CD14-positive monocyte (primary cell): ENCODE results near the gene RLN2. TPM values are rescaled to one million over a fixed set of nuclear protein-coding genes. Genes with fewer than 3 reads are reported as not detected.

Source experiments
- DNase-seq, 3 donors: peaks; one replicate each; pipeline ENCODE4 v3.0.0-alpha.2; 2011 to 2022
- H2AFZ ChIP-seq: 2 replicates; pipeline ENCODE4 v1.6.0; 2012; ENCODE audit warnings: mild to moderate bottlenecking, low read depth, low read length, inconsistent platforms; ENCODE audit not compliant: insufficient read depth, poor library complexity, severe bottlenecking
- H3K27ac ChIP-seq, 2 donors: 1 replicate in 1 of 2; 2 replicates in 1 of 2; pipeline ENCODE4 v1.5.1; 2012 to 2013; ENCODE audit warnings: low read length in 2 of 2, control low read depth in 1 of 2, inconsistent platforms in 1 of 2, low read depth in 1 of 2, mild to moderate bottlenecking in 1 of 2
- H3K27me3 ChIP-seq, 2 donors: one replicate each; pipeline versions ENCODE4 v1.6.0 to v1.6.1; 2011 to 2013; ENCODE audit warnings: low read length in 2 of 2; ENCODE audit not compliant: control insufficient read depth in 2 of 2, insufficient read depth in 2 of 2
- H3K36me3 ChIP-seq, 2 donors: replicated peaks in 1 of 2; 1 replicate in 1 of 2; 2 replicates in 1 of 2; pipeline versions ENCODE4 v1.5.1 to v1.6.1; 2012 to 2013; ENCODE audit warnings: low read length in 2 of 2, control low read depth in 1 of 2, inconsistent platforms in 1 of 2, mild to moderate bottlenecking in 1 of 2; ENCODE audit not compliant: insufficient read depth in 2 of 2, control insufficient read depth in 1 of 2
- H3K4me1 ChIP-seq, 2 donors: 1 replicate in 1 of 2; 2 replicates in 1 of 2; pipeline versions ENCODE4 v1.5.1 to v1.6.1; 2012 to 2013; ENCODE audit warnings: low read length in 2 of 2, control low read depth in 1 of 2, inconsistent platforms in 1 of 2, mild to moderate bottlenecking in 1 of 2, moderate library complexity in 1 of 2; ENCODE audit not compliant: insufficient read depth in 2 of 2, control insufficient read depth in 1 of 2
- H3K4me2 ChIP-seq: replicated peaks from 2 replicates; pipeline ENCODE3; 2012; ENCODE audit warnings: low read length, moderate library complexity, mild to moderate bottlenecking; ENCODE audit not compliant: poor library complexity, severe bottlenecking; ENCODE audit errors: extremely low read depth
- H3K4me3 ChIP-seq, 3 experiments: fragments of 200-600 bp in 1 of 3; sonication (generic) in 1 of 3; replicated peaks in 1 of 3; 1 replicate in 2 of 3; 2 replicates in 1 of 3; pipeline ENCODE4 v1.5.1; 2011 to 2013; ENCODE audit warnings: low read length in 3 of 3, mild to moderate bottlenecking in 3 of 3, control low read depth in 2 of 3, low read depth in 2 of 3, inconsistent platforms in 1 of 3, moderate library complexity in 1 of 3
- H3K79me2 ChIP-seq: 2 replicates; pipeline ENCODE4 v1.6.0; 2012; ENCODE audit warnings: mild to moderate bottlenecking, control low read depth, inconsistent platforms, low read length, moderate library complexity; ENCODE audit not compliant: insufficient read depth
- H3K9ac ChIP-seq: 2 replicates; pipeline ENCODE4 v1.6.0; 2017; ENCODE audit warnings: low read length, mild to moderate bottlenecking; ENCODE audit not compliant: insufficient read depth, poor library complexity, severe bottlenecking
- H3K9me3 ChIP-seq, 2 donors: replicated peaks in 1 of 2; 1 replicate in 1 of 2; 2 replicates in 1 of 2; pipeline versions ENCODE4 v1.5.1 to v1.6.1; 2012 to 2013; ENCODE audit warnings: low read length in 2 of 2, control low read depth in 1 of 2; ENCODE audit not compliant: control insufficient read depth in 1 of 2, insufficient read depth in 1 of 2
- H4K20me1 ChIP-seq: 2 replicates; pipeline ENCODE4 v1.6.0; 2012; ENCODE audit warnings: mild to moderate bottlenecking, low read length, control low read depth, moderate library complexity; ENCODE audit not compliant: insufficient read depth
- H3K27ac Mint-ChIP-seq, 7 donors: one replicate each; pipeline ENCODE4 v1.8.0; 2020; ENCODE audit warnings: mild to moderate bottlenecking in 7 of 7, mixed read lengths in 7 of 7, moderate library complexity in 6 of 7, inconsistent platforms in 2 of 7
- H3K27me3 Mint-ChIP-seq, 3 donors: one replicate each; pipeline ENCODE4 v1.8.0; 2021 to 2022; ENCODE audit warnings: low read depth in 3 of 3, mild to moderate bottlenecking in 3 of 3, mixed read lengths in 3 of 3, moderate library complexity in 3 of 3, inconsistent platforms in 1 of 3
- H3K36me3 Mint-ChIP-seq, 2 donors: one replicate each; pipeline ENCODE4 v1.8.0; 2020; ENCODE audit warnings: mixed read lengths in 2 of 2, inconsistent platforms in 1 of 2, mild to moderate bottlenecking in 1 of 2
- H3K4me1 Mint-ChIP-seq: one replicate; pipeline ENCODE4 v1.8.0; 2020; ENCODE audit warnings: mild to moderate bottlenecking, mixed read lengths
- H3K4me3 Mint-ChIP-seq, 2 donors: one replicate each; pipeline ENCODE4 v1.8.0; 2020; ENCODE audit warnings: mild to moderate bottlenecking in 2 of 2, mixed read lengths in 2 of 2, moderate library complexity in 1 of 2
- H3K9me3 Mint-ChIP-seq, 7 donors: one replicate each; pipeline ENCODE4 v1.8.0; 2020 to 2022; ENCODE audit warnings: mixed read lengths in 7 of 7, mild to moderate bottlenecking in 6 of 7, moderate library complexity in 6 of 7, inconsistent platforms in 2 of 7
- CTCF ChIP-seq: fragments of 200-600 bp; IDR thresholded peaks from one replicate; pipeline ENCODE4 v1.8.0; 2022; ENCODE audit warnings: antibody characterized with exemption, mild to moderate bottlenecking
- WGBS: methylation state at CpG from one replicate; pipeline ENCODE4 v1.1.5; 2013; ENCODE audit warnings: missing lambda C conversion rate; ENCODE audit not compliant: insufficient coverage; 5-methylcytosine and 5-hydroxymethylcytosine counted together
- intact Hi-C, 2 donors: fragments of 100-400 bp; cut with micrococcal nuclease; formaldehyde crosslinking; loops; one replicate each; pipeline versions ENCODE4 v1.15.0 to v1.15.1; 2023
- polyA plus RNA-seq, 3 donors: library from polyadenylated mRNA; depleted of rRNA in 1 of 3; unstranded in 2 of 3; stranded (reverse) in 1 of 3; fragments of 300-500 nt in 2 of 3; fragments of >200 nt in 1 of 3; fragmentation: Illumina TruSeq in 2 of 3; gene quantifications; 1 replicate in 2 of 3; 2 replicates in 1 of 3; pipeline ENCODE4 v1.2.3, GENCODE V29; 2012 to 2021

RLN2 gene
- polyA plus RNA-seq, 3 donors: not detected

GRCh38 chr9:5292141-5292540 lies 12.4 kb downstream of the RLN2 start:
- TF ChIP-seq CTCF: no peak
- DNase-seq: no peak
- no CpG with 5 or more reads among the region's 1 CpG for WGBS
- Mint-ChIP-seq H3K36me3 (no peaks in the 10 kb centered on the region), H3K27me3 (peaks cover 0 to 4% (median 3%) of the 10 kb centered on the region in 3 donors), H3K27ac (no peak overlapping the region), H3K9me3 (peaks cover 2 to 20% (median 5%) of the 10 kb centered on the region in 7 donors), H3K4me1 (no peaks in the 10 kb centered on the region), H3K4me3 (no peak overlapping the region)
- H4K20me1 ChIP-seq: no peaks in the 10 kb centered on the region
- no peak overlapping the region for H3K9ac ChIP-seq
- H3K27me3 ChIP-seq: no peaks in the 10 kb centered on the region
- intact Hi-C loops: no loop called here
- no peaks in the 10 kb centered on the region for H3K36me3 ChIP-seq
- H3K4me1 ChIP-seq: no peaks in the 10 kb centered on the region
- H3K27ac ChIP-seq: no peak overlapping the region
- no peak overlapping the region for H2AFZ ChIP-seq
- no peak overlapping the region for H3K4me2 ChIP-seq
- H3K79me2 ChIP-seq: no peaks in the 10 kb centered on the region
- no peak overlapping the region for H3K4me3 ChIP-seq
- H3K9me3 ChIP-seq: peaks cover 0 to 8% of the 10 kb centered on the region in 2 donors

GRCh38 chr9:5288591-5288990 lies 15.9 kb downstream of the RLN2 start:
- DNase-seq: no peak
- intact Hi-C loops: loop anchor here in 1 of 2 donors (10.0 kb wide), 1 partner anchor 926 kb away; the partner anchor contains the start of gene IL33
- no peaks in the 10 kb centered on the region for H3K36me3 ChIP-seq
- Mint-ChIP-seq H3K9me3 (peaks cover 0 to 6% (median 3%) of the 10 kb centered on the region in 7 donors), H3K36me3 (no peaks in the 10 kb centered on the region), H3K4me3 (no peak overlapping the region), H3K4me1 (no peaks in the 10 kb centered on the region), H3K27ac (no peak overlapping the region), H3K27me3 (peaks cover 1 to 2% (median 2%) of the 10 kb centered on the region in 3 donors)
- H2AFZ ChIP-seq: no peak overlapping the region
- H3K4me3 ChIP-seq: no peak overlapping the region
- H3K79me2 ChIP-seq: no peaks in the 10 kb centered on the region
- no CpG with 5 or more reads among the region's 1 CpG for WGBS
- H4K20me1 ChIP-seq: no peaks in the 10 kb centered on the region
- H3K9me3 ChIP-seq: peaks cover 0 to 8% of the 10 kb centered on the region in 2 donors
- TF ChIP-seq CTCF: no peak
- H3K9ac ChIP-seq: no peak overlapping the region
- H3K4me2 ChIP-seq: no peak overlapping the region
- no peaks in the 10 kb centered on the region for H3K27me3 ChIP-seq
- H3K4me1 ChIP-seq: no peaks in the 10 kb centered on the region
- H3K27ac ChIP-seq: no peak overlapping the region
